ENCODE measurements around the gene TECPR1.
A peak's percentile ranks its signal among the peaks of the same experiment; 100 is the strongest.

Gene TECPR1

DNA sequence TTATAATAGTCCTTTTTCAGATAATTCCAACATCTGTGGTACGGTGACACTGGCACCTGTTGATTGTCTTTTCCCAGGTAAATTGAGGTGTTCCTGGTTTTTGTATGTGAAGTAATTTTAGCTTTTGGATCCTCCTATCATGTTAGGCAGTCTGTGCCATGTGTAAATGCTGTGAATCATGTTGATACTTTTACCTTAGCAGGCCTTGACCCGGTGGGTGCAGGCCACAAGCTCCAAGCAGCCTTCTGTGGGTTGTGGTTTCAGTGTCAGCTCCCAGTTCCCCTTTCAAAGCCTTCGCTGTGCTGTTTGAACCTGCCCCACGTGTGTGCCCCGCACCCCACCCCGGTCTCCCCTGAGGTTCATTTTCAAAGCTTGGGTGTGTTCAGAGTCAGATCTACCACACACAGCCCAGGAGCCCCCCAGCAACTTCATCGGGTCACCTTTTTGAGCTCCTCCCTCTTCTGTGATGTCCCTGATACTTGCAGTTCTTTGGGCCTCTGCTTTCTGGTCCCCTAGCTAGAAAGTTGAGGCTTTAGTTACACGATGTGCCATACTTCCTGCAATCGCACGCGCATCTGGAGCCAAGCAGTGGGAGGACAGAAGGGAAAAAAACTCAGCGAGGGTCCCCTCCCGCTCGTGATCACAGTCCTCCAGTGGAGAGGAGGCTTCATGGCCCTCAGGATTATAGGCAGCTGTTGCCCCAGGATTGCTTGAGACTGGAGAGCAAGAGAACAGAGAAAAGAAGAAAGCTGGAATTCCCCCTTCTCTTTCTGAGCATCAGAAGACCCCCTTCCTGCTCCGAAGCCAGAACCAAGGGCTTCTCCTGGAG, 49.5 kb downstream of the TECPR1 start:
- no peak overlapping the region for H3K27ac ChIP-seq
- no peak overlapping the region for H3K4me3 ChIP-seq

DNA sequence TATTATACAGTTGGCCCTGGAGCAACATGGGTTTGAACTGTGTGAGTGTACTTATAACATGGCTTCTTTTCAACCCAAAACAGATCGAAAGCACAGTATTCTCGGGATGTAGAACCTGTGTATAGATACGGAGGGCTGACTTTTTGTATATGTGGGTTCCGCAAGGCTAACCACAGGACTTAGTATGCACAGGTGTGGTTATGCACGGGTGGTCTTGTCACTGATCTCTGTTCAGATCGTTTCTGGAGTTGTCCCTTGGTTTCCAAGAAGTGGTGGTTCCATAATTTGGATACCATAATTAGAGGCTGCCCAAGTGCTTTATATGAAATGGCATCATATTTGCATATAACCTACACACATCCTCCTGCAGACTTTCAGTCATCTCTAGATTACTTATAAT, 51.7 kb downstream of the TECPR1 start:
- Histone ChIP-seq H3K27ac (no peak overlapping the region), H3K4me3 (no peak overlapping the region)

DNA sequence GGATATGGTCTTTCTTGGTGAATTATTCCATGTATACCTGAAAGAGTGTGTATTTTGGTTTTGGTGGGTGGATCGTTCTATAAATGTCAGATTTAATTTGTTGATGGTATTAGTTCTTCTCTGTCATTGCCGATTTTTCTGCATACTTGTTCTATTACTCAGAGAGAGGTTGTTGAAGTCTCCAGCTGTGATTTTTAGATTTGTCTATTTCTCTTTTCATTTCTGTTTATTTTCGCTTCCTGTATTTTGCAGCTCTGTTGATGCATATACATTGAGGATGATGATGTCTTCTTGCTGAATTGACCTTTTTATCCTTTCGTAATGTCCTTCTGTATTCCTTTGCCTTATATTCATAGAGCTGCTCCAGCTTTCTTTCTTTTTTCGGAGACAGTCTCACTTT, 52.9 kb downstream of the TECPR1 start:
- Histone ChIP-seq H3K4me3 (no peak overlapping the region), H3K27ac (no peak overlapping the region)

DNA sequence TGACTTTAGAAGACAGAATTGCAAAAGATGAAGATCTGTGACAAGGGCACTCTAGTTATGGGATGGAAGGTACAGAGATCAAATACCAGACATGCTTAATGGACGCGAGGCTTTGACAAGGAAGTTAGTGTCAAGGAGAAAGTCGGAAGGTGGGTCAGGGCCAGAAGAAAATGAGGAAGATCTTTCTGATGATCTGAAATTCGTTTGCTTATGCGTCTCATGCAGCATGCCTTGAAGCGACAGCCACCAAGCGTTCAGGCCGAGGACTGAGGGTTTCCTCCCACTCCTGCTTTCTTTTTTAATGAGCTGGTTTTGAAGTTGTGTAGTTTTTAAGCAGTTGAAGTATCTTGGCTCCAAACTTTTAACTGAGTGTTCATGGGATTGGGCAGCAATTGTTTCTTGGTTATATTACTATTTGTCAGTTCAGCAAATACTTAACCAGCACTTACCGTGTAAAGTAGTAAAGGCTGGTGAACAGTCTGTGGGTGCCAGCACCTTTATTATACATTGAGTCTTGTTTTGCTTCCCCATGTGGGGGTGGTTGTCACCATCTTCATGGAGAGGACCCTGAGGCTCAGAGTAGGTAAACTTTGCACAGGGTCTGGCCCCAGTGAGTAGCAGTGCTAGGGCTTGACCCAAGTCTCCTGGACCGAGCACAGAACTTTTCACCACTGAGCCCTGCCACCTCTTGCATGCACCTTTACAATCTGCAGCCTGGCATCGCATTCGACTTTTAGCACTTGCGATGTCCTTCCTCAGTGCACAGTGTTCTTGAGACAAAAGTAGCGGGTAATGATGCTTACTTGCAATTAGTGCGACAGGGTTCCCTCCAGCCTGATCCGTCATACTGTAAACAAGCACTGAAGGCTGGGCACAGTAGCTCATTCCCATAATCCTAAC, 55.1 kb downstream of the TECPR1 start:
- no peak overlapping the region for H3K4me3 ChIP-seq
- H3K27ac ChIP-seq, result no peak overlapping the region

DNA sequence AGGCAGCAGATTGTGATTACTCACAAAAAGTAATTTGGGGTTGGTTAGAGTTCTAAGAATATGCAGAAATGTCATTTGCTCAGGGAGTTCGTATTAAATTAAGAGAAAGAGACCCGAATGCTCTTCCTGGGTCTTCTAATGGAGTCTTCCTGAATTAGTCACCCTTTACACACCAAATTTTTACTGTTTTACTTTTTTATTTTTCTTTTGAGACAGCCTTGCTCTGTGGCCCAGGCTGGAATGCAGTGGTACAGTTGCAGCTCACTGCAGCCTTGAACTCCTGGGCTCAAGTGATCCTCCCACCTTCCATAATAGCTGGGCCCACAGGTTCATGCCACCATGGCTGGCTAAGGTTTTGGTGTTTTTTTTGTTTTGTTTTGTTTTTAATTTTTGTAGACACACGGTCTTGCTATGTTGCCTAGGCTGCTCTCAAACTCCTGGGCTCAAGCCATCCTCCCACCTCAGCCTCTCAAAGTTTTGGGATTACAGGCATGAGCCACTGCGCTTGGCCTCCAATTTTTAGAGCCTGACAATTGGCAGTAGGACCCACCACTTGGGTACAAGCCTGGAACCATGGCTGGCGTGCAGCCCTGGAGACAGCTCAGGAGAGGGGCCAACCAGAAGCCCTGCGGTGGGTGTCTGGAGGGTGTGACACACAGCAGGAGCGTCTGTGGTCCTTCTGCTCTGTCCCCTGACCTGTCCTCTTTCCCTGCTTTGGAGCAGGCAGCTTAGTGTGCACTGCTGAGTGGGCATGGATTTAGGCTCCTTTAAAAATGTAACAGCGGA, 57.2 kb downstream of the TECPR1 start:
- Histone ChIP-seq H3K4me3 (no peak overlapping the region), H3K27ac (no peak overlapping the region)

DNA sequence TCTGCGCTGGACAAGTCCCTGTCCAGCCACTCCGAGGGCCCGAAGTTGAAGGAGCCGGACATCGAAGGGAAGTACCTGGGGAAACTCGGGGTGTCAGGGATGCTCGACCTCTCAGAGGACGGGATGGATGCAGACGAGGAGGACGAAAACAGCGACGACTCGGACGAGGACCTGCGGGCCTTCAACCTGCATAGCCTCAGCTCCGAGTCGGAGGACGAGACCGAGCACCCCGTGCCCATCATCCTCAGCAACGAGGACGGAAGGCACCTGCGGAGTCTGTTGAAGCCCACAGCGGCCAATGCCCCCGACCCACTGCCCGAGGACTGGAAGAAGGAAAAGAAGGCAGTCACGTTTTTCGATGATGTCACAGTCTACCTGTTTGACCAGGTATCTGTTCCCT, 57.8 kb downstream of the TECPR1 start:
- H3K4me3 ChIP-seq, result no peak overlapping the region
- H3K27ac ChIP-seq, result no peak overlapping the region

DNA sequence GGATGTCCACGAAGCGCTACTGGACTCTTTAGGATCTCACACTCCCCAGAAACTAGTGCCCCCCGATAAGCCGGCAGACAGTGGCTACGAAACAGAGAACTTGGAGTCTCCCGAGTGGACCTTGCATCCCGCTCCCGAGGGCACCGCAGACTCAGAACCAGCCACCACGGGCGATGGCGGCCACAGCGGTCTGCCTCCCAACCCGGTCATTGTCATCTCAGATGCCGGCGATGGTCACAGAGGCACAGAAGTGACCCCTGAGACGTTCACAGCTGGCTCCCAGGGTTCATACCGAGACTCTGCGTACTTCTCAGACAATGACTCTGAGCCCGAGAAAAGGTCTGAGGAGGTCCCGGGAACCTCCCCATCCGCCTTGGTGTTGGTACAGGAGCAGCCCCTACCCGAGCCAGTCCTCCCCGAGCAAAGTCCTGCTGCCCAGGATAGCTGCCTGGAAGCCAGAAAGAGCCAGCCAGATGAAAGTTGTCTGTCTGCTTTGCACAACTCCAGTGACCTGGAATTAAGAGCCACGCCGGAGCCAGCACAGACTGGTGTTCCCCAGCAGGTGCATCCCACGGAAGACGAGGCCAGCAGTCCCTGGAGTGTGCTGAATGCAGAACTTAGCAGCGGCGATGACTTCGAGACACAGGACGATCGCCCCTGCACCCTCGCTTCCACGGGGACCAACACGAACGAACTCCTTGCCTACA, 58.4 kb downstream of the TECPR1 start:
- H3K27ac ChIP-seq, result no peak overlapping the region
- no peak overlapping the region for H3K4me3 ChIP-seq

DNA sequence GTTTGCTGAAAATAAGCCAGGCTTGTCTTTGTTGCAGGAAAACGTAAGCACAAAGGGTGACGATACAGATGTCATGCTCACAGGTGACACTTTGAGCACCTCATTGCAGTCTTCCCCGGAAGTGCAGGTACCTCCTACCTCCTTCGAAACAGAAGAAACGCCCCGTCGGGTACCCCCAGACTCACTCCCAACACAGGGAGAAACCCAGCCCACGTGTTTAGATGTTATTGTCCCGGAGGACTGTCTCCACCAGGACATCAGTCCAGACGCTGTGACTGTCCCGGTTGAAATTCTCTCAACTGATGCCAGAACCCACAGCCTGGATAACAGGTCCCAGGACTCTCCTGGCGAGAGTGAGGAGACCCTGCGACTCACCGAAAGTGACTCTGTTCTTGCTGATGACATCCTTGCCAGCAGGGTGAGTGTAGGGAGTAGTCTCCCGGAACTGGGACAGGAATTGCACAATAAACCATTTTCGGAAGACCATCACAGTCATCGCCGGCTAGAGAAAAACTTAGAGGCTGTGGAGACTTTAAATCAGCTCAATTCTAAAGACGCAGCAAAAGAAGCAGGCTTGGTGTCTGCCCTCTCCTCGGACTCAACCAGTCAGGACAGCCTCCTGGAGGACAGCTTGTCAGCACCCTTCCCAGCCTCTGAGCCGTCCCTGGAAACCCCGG, 59.1 kb downstream of the TECPR1 start:
- no peak overlapping the region for H3K4me3 ChIP-seq
- no peak overlapping the region for H3K27ac ChIP-seq

DNA sequence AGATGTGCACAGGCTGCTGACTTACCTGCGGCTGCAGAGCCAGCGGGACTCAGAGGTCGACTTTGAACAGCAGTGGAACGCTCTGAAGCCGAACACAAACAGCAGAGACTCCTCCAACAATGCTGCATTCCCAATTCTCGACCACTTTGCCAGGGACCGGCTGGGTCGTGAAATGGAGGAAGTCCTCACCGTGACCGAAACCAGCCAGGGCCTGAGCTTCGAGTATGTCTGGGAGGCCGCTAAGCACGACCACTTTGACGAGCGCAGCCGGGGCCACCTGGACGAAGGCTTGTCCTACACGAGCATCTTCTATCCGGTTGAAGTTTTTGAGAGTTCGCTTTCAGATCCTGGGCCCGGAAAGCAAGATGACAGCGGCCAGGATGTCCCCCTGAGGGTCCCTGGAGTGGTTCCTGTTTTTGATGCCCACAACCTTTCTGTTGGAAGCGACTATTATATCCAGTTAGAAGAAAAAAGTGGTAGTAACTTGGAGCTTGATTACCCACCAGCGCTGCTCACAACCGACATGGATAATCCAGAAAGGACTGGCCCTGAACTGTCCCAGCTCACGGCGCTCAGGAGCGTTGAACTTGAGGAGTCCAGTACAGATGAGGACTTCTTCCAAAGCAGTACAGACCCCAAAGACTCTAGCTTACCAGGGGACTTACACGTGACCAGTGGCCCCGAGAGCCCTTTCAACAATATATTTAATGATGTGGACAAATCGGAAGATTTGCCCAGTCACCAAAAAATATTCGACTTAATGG, 60.2 kb downstream of the TECPR1 start:
- no peak overlapping the region for H3K4me3 ChIP-seq
- H3K27ac ChIP-seq, result no peak overlapping the region

DNA sequence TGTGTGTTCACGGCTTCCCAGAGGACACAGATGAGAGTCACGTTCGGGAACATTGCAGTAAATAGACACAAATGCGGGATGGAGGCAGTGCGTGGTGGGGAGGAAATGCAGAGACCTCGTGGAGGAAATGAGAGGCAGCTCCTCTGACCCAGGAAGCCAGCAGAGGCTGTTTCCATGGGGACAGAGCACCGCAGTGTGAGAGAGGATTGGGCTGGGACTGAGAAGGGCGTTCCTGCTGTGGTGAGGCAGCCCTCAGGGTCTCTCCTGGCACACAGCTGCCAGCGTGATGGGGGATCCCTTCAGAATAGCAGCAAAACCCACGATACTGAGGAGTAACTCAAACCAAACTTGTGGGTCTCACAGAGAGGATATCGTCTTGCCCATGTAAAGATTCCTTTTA, 62.5 kb downstream of the TECPR1 start:
- no peak overlapping the region for H3K27ac ChIP-seq
- H3K4me3 ChIP-seq, result no peak overlapping the region

DNA sequence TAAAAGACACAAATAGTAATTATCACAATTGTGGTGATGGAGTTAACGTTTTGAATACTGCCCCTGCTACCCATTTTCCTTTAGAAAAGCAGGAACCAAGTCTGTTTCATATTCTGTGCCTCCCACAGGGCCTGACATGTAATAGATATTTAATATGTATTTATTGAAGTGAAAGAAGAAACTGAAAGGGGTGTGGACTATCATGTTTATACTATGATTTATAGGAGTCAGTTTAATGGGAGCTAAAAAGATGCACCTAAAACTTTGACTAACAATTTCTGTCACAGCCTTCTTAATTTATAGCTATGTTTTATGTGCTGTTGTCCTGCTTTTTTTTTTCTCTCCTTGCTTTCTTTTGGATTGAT, 64.9 kb downstream of the TECPR1 start:
- Histone ChIP-seq H3K4me3 (no peak overlapping the region), H3K27ac (peak overlapping the region in 2 of 21 experiments; percentile 6 to 11)

DNA sequence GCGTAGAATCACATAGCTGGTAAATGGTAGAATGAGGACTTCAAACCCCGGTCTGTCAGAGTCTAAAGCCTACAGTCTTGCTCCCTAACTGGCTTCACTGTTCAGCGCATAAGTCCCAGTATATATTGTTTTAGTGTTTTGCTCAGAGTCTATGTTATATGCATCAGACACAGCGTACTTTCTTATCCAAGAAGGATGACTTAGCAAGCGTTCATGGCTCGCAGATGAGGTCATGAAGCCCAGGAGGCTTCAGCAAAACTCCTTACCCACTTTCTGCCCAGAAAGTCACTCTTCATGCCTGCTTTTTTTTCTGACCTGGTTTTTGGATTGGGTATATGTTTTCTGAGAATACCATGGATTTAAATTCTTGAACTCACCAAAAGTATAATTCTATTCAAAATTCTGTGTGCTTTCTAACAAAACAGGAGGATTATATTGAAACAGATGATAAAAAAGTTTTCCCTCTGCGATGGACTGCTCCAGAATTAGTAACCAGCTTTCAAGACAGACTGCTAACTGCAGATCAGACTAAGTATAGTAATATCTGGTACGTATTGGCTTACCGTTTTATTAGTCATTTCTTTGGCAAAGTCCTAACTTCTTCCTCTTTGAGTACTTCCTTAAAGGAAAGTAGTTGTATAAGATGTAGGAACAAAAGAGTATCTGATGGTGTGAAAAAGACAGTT, 65.4 kb downstream of the TECPR1 start:
- H3K27ac ChIP-seq, result peak overlapping the region in 3 of 21 experiments; percentile 6 to 46 (median 11)
- H3K4me3 ChIP-seq, result no peak overlapping the region

DNA sequence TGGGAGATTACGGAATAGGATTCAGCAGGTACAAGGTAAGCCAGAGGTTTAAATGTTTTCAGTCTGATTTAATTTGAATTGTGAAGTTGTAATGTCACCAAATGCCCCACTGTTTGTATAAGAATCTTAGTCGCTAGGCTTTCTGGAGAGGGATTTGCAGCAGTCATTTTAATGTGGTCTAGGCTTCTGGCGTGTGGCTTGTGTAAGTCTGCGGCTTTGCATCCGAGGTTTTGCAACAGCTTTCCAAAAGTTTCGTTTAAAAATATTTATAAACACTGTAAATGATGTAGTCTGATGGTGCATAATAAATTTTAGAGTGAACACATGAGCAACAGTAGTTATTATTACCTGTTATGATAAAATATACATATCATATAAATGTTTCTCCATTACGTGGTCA, 66.9 kb downstream of the TECPR1 start:
- Histone ChIP-seq H3K27ac (no peak overlapping the region), H3K4me3 (no peak overlapping the region)

DNA sequence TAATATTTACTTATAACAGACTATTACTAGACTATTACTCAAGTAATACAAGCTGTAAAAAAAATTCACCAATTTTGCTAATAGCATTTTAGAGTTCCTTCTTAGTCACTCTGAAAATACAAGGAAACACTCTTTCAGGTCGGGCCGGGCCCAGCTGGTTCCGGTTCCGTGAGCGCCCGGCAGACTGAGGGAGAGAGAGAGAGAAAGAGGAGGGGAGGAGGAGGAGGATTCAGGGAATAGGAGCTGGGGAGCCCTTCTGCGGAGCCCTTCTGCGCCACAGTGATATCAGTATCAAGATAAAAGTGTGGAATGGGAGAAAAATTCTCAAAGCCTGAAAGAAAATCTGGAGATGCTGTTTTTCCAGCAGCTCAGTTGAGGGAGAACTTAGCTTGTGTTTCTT, 71.3 kb downstream of the TECPR1 start:
- no peak overlapping the region for H3K4me3 ChIP-seq
- no peak overlapping the region for H3K27ac ChIP-seq

DNA sequence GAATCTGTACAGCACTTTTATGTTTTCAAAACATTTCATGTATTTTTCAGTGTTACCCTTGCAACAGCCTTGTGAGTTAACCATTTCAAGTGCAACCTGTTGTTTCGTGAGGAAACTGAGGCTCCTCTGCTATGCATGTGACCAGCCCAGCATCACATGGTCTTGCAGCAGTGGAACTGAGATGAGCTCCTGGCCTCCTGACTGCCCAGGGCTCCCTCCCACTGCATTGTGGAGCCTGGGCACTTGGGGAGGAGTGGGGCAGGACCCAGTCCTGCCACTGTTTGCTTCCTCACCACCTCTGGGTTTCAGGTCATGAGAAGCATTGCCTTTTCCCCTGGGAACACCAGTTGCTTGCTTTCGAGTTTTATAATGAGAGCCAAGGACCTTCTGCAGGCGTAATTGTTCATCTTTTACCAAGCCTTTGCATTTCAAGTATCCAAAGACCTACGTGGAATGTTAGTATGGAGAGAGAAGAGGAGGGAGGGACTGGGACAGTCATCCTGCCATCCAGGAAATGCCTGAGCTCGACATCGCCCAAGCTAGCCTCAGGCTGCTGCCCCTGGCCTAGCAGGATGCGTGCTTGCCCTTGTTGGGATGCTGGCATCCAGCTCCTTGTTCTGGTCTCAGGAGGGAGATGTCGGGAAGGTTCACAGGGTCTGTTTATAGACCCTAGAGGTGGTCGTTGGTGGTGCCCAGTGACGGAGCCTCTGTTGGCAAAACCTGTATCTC, 73.1 kb downstream of the TECPR1 start:
- Histone ChIP-seq H3K27ac (peak overlapping the region in 5 of 21 experiments; percentile 13 to 50 (median 24)), H3K4me3 (no peak overlapping the region)

DNA sequence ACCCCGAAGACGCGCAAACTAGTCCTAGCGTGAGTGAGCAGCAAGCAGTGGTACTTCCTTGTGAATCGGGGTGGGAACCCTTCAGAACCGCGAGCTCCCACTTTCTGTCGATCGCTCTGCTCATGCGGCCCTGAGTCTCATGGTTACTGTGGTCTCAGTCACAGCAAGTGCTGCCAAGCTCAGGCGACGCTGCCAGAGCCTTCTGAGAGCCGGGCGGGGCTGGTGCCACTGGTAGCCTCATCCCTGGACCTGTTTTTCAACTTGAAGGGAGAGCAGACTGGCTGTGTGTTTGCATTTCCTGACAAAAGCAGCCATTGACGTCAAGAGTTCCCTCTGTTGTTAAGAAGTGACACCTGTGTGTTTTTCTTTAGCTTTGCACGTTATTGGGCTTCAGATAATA, 73.7 kb downstream of the TECPR1 start:
- peak overlapping the region in 4 of 21 experiments; percentile 13 to 29 (median 17) for H3K27ac ChIP-seq
- H3K4me3 ChIP-seq, result no peak overlapping the region

DNA sequence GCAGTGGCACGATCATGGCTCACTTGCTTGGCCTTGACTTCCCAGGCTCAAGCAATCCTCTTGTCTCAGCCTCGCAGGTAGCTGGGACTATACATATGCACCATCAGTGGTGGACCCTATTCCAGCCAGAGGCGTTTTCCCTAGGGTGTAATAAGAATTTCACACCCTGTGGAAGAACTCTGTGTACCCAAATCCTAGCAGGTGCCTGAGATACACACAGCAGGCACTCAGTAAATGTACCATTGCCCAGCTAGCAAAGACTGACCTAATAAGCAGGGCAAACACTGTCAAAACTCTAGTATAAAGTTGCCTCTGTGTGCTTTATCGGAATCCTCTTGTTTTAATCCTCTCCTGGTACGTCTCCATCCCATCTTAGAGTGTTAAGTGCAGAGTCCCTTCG, 74.5 kb downstream of the TECPR1 start:
- peak overlapping the region in 1 of 21 experiments; percentile 14 for H3K27ac ChIP-seq
- no peak overlapping the region for H3K4me3 ChIP-seq
